GM19351 (cell line): ENCODE data around the gene SELENOM.
"Not testable (repeated sequence)": the region's sequence is repeated elsewhere in the genome, so short reads cannot be mapped to it uniquely, and the experiment has no call there.

Experiments
- ATAC-seq: cut with Tn5 transposase; IDR thresholded peaks from one replicate; pipeline ENCODE4 v1.9.1; 2021; ENCODE audit warnings: mild to moderate bottlenecking, moderate library complexity; ENCODE audit not compliant: unreplicated experiment

Gene SELENOM

DNA sequence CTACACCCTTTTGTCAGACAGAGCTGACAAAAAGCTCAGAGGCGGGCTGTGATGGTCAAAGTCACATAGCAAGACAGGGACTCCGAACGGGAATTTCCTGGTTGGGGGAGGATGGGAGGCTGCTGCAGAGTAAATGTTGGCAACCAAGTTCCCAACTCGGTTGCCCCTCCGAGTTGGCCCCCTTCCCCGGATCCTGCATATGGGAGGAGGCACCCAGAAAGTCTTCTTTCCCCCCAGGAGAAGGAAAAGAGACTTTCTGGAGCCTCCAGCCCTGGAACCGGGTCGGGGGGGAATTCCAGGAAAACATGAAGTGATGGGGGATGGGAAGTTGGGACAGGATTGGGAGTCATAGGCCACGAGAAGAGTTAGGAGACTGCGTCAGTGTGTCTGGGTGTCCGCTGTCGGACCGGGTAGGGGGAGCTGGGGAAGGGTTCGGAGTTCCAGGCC lies 614 bp downstream of the SELENOM start:
- no peak for ATAC-seq

DNA sequence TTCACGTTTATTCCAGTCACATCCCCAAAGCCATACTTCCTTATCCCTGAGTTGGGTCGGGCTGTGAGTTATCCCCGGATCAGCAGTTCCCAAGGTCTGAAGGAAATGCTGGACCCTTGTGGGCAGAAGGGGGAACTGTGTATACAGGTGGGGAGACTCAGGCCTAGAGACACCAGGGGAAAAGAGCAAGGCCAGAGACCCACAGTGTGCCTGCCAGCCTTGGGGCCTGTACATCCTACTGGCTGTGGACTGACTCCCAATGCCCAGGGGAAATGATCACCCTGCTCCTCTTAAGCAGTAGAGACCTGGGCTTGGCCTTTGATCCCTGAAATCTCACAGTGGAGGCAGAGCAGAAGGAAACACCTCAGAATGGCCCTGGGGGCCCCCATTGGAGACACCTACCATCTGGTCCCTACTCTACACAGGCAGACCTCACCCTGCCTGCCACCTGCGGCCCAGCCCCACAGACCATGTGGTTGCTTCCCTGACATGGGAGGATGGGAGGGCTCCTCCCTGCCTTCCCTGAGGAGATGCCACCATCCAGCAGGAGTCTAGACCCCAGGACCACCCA lies 1.3 kb downstream of the SELENOM start:
- ATAC-seq = no peak

DNA sequence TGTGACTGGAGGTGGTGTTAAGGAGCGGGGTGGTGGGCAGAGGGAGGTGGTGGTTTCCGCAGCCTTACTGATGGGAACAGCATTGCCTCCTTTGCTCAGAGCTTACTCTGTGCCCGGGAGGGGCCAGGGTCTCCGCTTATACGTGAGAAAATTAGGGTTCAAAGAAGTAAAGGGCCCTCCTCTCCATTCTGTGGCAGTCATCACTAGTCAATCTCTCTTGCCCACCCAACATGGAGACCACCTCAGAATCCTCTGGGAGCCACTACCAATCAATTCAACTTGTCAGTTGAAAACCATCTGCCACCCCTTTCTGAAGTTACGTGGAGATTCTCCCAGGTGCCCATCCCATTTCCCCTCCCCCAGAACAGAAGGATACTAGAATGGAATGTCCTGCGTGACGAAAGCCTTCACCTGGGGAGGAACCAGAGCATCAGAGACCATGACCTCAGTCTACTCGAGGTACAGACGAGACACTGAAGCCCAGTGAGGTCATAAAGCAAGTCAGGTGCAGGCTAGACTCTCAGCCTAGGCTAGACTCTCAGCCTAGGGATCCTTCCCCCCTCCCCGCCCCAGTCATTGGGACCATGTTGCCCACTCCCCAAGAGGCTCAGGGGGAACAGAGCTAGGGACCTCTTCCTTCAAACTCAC lies 2.0 kb downstream of the SELENOM start:
- ATAC-seq = no peak

DNA sequence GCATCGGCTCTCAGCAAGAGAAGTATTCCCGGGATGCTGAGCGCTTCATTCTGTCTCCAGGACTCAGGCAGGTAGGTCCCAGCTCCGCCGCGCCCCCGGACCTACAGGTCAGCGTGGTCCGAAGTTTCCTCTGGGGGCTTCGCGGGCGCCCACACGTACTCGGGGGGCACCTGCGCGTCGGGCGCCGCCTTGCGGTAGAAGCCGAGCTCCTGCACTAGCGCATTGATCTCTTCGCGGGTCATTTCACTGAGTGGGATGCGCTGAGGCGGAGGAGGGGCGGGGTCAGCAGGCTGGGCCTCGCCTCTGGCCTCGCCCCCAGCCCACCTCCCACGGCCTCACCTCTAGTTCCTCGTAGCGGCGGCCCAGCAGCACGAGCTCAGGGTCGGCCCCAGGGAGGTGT lies 2.5 kb downstream of the SELENOM start:
- ATAC-seq = no peak

DNA sequence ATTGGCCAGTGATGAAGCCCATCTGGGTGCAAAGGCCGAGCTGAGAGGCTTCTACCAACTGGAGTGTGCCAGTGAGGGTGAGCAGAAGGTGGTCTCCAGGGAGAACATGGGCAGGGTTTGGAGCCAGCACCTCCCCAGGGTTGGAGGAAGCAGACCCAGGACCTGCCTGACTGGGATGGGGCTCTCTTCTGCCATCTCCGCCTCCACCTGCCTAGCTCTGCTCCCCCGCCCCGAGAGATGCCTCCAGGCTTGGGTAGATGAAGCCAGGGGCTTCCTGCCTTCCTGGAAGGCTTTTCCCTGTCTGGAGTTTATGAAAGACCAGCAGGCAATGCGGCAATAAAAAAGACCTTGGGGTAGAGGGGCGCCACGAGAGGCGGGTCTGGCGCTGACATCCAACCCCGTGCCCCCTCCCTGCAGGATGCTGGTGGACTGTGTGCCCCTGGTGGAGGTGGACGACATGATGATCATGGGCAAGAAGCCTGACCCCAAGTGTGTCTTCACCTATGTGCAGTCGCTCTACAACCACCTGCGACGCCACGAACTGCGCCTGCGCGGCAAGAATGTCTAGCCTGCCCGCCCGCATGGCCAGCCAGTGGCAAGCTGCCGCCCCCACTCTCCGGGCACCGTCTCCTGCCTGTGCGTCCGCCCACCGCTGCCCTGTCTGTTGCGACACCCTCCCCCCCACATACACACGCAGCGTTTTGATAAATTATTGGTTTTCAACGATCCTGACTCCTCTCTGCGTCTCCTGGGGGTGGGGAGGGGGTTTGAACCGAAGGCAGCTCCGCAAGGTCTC lies 3.3 kb downstream of the SELENOM start:
- no peak for ATAC-seq

DNA sequence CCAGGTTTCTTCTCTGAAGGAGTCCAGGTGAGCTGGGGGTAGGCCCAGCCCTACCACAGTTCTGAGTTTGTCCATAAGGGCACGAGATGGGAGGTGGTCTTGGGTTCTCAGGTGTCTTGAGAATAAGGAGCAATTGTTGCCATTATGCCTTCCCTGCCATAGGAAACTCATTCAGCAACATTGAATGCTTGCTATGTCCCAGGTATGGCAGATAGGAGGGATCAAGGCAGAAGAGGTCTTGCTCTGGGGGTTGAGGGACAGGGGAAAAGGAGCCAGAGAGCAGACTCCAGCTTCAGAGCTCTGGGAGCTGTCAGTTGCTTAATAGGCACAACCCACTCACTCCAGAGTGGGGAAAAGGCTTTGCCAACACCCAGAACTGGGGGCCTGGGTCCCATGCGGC lies 4.3 kb downstream of the SELENOM start:
- ATAC-seq = no peak

DNA sequence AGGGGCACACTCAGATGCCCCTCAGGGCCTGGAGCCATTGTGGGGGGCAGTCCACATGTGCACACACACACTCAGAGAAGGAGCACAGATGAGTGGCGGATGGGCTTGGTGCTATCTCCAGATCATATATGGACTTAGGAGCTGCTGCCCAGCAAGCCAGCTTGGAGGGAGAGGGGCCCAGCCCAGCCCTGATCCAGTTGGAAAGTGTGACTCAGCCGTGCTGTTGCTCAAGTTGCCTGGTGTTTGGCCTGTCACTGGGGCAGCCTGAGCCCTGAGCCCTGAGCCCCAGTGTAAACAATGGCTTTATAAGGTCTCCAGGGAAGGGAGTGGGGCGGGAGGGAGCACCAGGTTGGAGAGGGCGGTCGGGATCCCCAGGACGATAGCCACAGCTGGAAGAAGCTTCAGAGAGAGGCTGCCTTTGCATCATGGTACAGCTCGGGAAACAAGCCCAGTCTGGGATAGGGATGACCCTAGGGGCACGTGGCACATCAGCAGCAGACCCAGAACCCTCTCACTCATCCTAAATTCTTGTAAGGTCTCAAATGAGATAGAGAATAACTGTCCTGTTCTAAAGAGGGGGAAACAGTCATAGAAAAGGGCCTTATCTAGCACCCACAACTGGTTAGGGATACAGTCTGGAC lies 4.8 kb downstream of the SELENOM start:
- no peak for ATAC-seq

DNA sequence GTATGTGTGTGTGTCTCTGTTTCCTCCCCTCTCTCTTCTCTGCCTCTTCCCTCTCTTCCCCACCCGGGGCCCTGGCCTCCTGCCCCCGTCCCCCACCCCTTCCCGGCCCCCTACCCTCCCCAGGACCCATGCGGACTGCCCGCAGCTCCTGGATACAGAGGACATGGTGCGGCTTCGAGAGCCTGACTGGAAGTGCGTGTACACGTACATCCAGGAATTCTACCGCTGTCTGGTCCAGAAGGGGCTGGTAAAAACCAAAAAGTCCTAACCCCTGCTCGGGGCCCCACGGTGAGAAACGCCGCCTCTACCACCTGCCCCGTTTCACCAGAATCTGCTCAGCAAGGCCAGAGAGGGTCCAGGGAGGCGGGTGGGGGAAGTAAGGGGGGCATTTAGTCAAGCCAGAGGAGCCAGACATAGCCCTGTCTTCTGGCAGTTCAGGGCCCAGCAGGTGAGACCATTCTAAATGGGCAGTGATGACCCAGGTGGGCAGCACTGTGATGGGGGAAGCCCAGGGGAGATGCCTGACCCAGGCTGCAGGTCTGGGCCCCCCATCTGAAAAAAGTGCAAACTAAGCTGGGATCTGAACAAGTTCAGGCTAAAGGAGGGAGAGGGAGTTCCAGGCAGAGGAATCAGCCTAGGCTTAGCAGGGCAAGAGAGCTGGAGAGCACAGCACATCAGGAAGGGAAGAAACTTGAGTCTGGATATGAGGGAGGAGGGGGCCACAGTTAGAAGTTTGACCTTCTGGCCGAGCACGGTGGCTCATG lies 6.4 kb downstream of the SELENOM start:
- no peak for ATAC-seq

DNA sequence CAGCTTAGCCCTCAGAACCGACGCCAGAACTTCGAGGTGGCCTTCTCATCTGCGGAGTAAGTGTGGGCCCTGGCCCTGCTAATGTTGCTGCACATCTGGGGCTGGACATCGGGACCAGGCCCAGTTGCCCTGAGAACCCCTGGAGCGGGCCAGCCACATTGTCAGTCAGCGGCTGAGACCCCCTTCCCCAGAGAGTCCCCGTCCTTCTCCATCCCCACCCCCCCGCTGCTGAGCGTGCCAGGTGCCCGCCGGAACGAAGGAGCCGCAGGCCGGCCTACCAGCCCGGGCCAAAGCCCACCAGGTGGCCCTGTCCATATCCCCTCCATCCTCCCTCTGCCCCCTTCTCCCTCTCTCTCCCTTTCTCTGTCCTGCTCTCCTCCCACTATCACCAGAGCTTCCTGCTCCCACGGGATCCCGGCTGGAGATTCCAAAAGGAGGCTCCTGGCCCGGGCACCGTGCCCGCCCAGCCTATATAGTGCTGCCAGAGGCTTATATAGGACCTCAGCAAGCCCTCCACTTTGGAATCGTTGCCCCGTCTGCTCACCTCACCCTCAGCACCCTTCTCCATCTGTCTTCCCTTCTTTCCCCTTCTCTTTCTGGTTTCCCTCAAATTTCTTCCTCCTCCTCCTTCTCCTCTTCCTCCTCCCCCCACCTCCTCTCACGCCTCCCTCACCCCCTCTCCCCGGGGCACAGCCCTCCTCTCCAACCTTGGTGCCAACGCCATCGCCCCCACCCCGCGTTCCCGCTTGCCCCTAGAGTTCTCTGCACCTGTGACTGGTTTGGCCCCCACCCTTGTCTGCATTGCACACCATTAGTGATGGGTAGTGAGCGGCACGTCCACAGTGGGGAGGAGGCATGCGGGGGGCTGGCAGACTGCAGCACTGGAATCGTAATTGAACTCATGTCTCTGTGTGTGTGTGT lies 7.3 kb downstream of the SELENOM start:
- no peak for ATAC-seq

DNA sequence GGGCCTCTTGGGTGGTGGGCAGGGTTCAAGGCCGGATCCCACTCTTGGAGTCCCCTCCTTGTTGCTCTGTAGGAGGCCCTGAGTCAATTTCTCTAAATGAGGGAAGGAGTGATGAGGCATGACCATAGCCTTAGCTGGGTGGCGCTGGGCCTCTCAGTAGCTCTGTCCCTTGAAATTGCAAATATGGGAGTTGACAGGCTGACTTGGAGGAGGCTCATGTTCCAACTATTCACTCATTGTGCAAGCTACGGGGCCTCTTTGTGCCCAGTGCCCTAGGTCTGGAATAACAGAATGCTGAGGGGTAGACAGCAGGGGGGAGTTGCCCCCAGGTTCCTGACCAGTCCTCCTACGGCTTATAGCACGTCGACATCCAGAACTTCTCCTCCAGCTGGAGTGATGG lies 8.0 kb downstream of the SELENOM start:
- ATAC-seq = no peak

DNA sequence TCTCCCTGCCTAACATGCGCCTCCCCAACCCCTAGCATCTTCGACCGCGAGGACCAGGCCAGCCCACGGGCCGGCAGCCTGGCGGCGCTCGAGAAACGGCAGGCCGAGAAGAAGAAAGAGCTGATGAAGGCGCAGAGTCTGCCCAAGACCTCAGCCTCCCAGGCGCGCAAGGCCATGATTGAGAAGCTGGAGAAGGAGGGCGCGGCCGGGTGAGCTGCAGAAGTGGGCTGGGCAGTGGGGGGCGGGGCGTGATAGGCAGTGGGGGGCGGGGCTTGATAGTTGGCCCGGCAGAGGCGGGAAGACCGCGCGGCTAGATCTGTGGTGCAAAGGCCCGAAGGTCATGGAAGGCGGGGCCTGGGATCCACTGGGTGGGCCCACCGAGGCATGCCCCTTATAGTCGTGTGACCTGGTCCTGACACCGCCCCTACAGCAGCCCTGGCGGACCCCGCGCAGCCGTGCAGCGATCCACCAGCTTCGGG lies 8.7 kb downstream of the SELENOM start:
- no peak for ATAC-seq

DNA sequence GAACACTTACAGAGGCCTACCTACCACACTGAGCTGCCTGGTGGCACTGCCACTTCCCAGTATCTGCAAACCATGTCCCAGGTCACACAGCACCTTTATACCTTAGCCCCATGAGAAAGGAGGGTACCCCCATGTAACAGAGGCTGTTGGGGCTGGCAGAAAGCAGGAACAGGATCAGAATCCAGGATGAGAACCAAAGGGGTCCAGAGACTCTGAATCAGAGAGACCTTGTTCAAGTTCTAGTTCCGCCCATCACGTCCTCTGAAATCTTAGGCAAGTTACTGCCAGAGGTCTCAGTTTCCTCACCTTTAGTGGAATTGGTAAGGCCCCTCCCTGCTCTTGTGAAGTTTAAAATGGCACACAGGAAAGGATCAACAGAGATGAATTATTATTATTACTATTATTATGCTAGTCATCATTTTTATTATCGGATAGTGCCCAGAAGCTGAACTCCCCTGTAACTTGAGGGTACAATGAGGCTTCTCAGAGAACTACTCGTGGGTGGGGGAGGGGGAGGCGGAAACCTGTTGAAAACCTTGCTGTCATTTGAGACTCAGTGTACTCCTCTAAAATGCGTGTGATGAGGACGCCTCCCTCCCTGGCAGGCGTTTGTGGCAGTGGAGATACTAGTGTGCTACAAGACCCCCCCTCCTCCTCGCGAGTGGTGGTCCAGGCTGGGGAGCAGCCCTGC lies 9.3 kb downstream of the SELENOM start:
- no peak for ATAC-seq

DNA sequence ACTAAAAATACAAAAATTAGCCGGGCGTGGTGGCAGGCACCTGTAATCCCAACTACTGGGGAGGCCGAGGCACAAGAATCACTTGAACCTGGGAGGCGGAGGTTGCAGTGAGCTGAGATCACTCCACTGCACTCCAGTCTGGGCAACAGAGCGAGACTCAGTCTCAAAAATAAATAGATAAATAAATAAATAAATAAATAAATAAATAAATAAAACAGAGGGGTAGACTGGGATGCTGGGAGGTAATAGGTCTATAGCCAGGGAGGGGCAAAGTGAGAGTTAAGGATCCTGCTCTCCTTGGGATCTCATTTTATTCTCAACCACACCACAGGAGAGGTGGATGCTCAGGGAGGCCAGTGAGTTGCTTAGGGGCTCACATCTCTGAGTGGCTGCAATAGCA lies 9.8 kb downstream of the SELENOM start:
- ATAC-seq = not testable (repeated sequence)

DNA sequence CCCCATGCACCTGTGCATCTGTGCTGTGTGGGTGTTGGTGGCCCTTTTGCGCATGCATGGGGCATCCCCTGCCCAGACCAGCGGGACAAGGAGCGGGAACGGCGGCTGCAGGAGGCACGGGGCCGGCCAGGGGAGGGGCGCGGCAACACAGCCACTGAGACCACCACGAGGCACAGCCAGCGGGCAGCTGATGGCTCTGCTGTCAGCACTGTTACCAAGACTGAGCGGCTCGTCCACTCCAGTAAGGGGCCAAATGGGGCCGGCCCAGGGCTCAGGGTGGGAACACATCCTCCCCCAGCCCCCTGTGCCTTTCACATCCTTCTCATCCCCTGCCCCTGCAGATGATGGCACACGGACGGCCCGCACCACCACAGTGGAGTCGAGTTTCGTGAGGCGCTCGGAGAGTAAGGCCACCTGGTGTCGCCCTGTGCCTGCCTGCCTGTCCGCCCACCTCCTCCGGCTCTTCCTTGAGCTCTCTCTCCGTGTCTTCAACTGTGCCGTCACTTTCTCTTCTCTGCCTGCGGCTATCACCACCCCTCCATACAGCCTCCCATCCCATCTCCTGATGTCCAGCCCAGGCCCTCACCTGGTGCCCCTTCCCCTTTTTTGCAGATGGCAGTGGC lies 10.6 kb downstream of the SELENOM start:
- no peak for ATAC-seq

DNA sequence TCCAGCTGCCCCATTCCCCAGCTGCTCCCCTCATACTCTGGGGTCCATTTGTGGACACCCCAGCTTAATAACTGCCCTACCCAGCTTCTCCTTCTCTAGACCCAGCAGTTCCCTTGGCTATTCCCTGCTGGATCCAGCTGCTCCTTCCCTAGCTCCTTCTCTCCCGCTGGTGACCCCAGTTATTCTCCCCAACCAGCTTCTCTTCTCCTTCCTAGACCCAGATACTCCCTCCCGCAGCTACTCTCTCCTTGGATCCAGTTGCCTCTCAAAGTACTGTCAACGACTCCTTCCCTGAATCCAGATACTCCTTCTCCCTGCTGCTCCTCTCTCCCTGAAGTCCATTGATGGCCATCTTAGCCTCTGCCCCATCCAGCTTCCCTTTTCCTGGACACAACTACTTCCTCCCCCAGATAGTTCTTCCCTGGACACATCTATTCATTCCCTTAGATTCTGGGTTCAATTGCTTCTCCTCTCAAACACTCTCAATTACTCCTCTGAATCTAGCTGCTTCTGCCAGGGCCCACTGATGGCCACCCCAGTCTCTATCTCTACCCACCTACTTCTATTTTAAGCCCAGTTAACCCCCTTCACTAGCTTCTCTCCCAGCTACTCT lies 11.6 kb downstream of the SELENOM start:
- no peak for ATAC-seq

DNA sequence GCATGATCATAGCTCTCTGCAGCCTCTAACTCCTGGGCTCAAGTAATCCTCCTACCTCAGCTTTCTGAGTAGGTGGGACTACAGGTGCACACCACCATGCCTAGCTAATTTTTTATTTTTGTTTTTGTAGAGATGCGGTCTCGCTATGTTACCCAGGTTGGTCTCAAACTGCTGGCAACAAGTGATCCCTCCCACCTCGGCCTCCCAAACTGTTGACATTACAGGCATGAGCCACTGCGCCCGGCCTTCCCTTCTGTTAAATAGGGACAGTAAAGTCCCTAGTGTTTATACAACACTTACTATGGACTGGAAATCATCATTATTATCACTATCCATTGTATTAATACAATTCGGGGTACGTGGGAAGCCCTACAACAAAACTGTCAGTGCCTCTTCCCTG lies 12.6 kb downstream of the SELENOM start:
- no peak for ATAC-seq

DNA sequence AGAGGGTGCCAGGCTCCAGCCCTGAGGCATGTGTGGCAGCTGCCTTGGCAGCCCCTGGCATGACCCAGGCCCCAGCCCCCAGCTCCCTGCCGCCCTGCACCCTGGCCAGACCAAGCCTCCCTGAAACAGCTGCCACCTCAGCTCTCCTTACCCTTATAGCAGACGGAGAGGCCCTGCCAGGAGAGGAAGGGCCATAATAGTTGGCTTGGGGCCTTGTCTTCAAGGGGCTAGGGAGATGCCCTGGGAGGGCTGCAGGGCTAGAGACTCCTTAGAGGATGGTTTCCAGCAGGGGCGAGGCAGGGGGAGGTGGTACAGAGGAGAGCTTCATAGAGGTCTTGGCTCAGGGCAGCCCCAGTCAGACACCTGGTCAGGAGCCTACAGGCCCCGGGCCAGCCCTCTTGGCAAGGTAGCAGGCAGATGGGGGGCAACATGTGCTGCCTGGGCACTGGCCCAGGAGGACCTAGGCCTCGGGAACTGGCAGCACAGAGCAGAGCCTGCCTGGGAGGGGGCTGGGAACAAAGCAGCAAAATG lies 13.3 kb downstream of the SELENOM start:
- ATAC-seq = no peak
